K562 (cell line): Measurements from ENCODE around the gene ELOVL1. TPM values are rescaled to one million over a fixed set of nuclear protein-coding genes. Genes with fewer than 3 reads are reported as not detected.

ENCODE experiments used
- CBX1 ChIP-seq: sonication (generic); IDR thresholded peaks from 2 replicates; pipeline ENCODE4 v1.6.1; 2016; ENCODE audit warnings: antibody characterized with exemption, low read depth, mild to moderate bottlenecking
- CBX3 ChIP-seq, 2 experiments: IDR thresholded peaks; 1 replicate in 1 of 2; 2 replicates in 1 of 2; pipeline ENCODE4 v1.6.1; 2012; ENCODE audit warnings: inconsistent platforms in 2 of 2, low read length in 2 of 2, borderline replicate concordance in 1 of 2, control low read depth in 1 of 2
- FOSL1 ChIP-seq: fragments of 200-800 bp; sonication (Bioruptor generic); conservative IDR thresholded peaks from 2 replicates; pipeline ENCODE4 v1.6.1; 2016; ENCODE audit warnings: missing genetic modification characterization, missing compliant biosample characterization
- FOXJ3 ChIP-seq: sonication (generic); formaldehyde crosslinking; IDR thresholded peaks from 2 replicates; pipeline ENCODE4 v1.4.0; 2020; ENCODE audit warnings: mild to moderate bottlenecking, missing genetic modification reagents
- JUND ChIP-seq, 2 experiments: IDR thresholded peaks; 2 replicates in 1 of 2; 3 replicates in 1 of 2; pipeline ENCODE4 v1.6.1; 2011; ENCODE audit warnings: borderline replicate concordance in 2 of 2, low read depth in 2 of 2, low read length in 2 of 2, improper control_type of control experiment in 1 of 2, missing biosample characterization in 1 of 2, missing genetic modification characterization in 1 of 2, missing genetic modification reagents in 1 of 2
- KAT2B ChIP-seq: IDR thresholded peaks from one replicate; pipeline ENCODE4 v1.6.1; 2012; ENCODE audit warnings: low read depth, mild to moderate bottlenecking, control low read depth, inconsistent platforms, low read length, moderate library complexity
- MYC ChIP-seq, 2 experiments: fragments of 250-450 bp in 1 of 2; sonication (Bioruptor Pico) in 1 of 2; IDR thresholded peaks; 2 replicates each; pipeline versions ENCODE4 v1.5.1 to v1.6.1; 2012 to 2021; ENCODE audit warnings: low read depth in 2 of 2, borderline replicate concordance in 1 of 2, improper control_type of control experiment in 1 of 2, low read length in 1 of 2, mild to moderate bottlenecking in 1 of 2, moderate library complexity in 1 of 2
- NFE2L1 ChIP-seq: fragments of 450-650 bp; IDR thresholded peaks from 2 replicates; pipeline ENCODE4 v1.6.1; 2016; ENCODE audit warnings: missing genetic modification characterization, low read depth, mild to moderate bottlenecking, missing compliant biosample characterization, moderate library complexity, borderline replicate concordance
- RAD21 ChIP-seq, 2 experiments: fragments of 250-450 bp in 1 of 2; fragments of 450-650 bp in 1 of 2; sonication (Bioruptor Pico) in 1 of 2; formaldehyde crosslinking in 1 of 2; IDR thresholded peaks in 1 of 2; conservative IDR thresholded peaks in 1 of 2; 2 replicates each; pipeline versions ENCODE4 v1.4.0 to v1.8.0; 2020 to 2022; ENCODE audit warnings: mild to moderate bottlenecking in 2 of 2, moderate library complexity in 1 of 2
- RFX1 ChIP-seq: fragments of 450-650 bp; IDR thresholded peaks from 2 replicates; pipeline ENCODE4 v1.6.1; 2016; ENCODE audit warnings: mild to moderate bottlenecking, moderate library complexity
- SRF ChIP-seq, 2 experiments: fragments of 250-450, 450-650 bp in 1 of 2; sonication (Bioruptor Pico) in 1 of 2; sonication (generic) in 1 of 2; formaldehyde crosslinking; IDR thresholded peaks; 2 replicates each; pipeline versions ENCODE4 v1.5.0 to v1.5.1; 2020 to 2022; ENCODE audit warnings: mild to moderate bottlenecking in 1 of 2, missing genetic modification reagents in 1 of 2
- STAT5A ChIP-seq: IDR thresholded peaks from 2 replicates; pipeline ENCODE4 v1.6.1; 2012; ENCODE audit warnings: low read length, inconsistent platforms, borderline replicate concordance
- TARDBP ChIP-seq: fragments of 450-650 bp; IDR thresholded peaks from 2 replicates; pipeline ENCODE4 v1.6.1; 2016
- TRIM24 ChIP-seq, 2 experiments: fragments of 450-650 bp; IDR thresholded peaks; 2 replicates each; pipeline ENCODE4 v1.6.1; 2016
- ZNF217 ChIP-seq: sonication (generic); formaldehyde crosslinking; IDR thresholded peaks from 2 replicates; pipeline ENCODE4 v1.8.0; 2022; ENCODE audit warnings: mild to moderate bottlenecking, missing genetic modification reagents
- ZNF23 ChIP-seq: fragments of 250-450 bp; sonication (Bioruptor Pico); IDR thresholded peaks from 2 replicates; pipeline ENCODE4 v1.4.0; 2020; ENCODE audit warnings: mild to moderate bottlenecking
- ZNF717 ChIP-seq: fragments of 250-450 bp; sonication (Bioruptor Pico); IDR thresholded peaks from 2 replicates; pipeline ENCODE4 v1.5.0; 2021
- ZNF830 ChIP-seq: fragments of 250-450 bp; sonication (Bioruptor Pico); IDR thresholded peaks from 2 replicates; pipeline ENCODE4 v1.5.0; 2021; ENCODE audit warnings: mild to moderate bottlenecking
- ZSCAN29 ChIP-seq: fragments of 450-650 bp; IDR thresholded peaks from 2 replicates; pipeline ENCODE4 v1.6.1; 2017
- polyA plus RNA-seq, 8 experiments: library from polyadenylated mRNA; depleted of rRNA in 4 of 8; stranded (reverse) in 5 of 8; unstranded in 3 of 8; fragments of >200 nt; fragmentation: Nextera tagmentation in 2 of 8; fragmentation: Illumina TruSeq in 1 of 8; extraction: Ambion mirVana in 2 of 8; extraction: Trizol in 1 of 8; gene quantifications; 2 replicates each; pipeline versions ENCODE4 v1.2.1 to v1.2.3, GENCODE V29; 2011 to 2014; ENCODE audit warnings: inconsistent platforms in 1 of 8, missing spikeins in 1 of 8
- total RNA-seq, 7 experiments: library from RNA; depleted of rRNA in 6 of 7; stranded (reverse); fragments of >200 nt in 6 of 7; fragmentation: Illumina TruSeq in 2 of 7; extraction: Trizol in 2 of 7; gene quantifications; 2 replicates each; pipeline versions ENCODE4 v1.2.1 to v1.2.3, GENCODE V29; 2011 to 2021; ENCODE audit warnings: low replicate concordance in 1 of 7
- TF ChIP-seq, protein P1 (sequence below): fragments of 450-650 bp; IDR thresholded peaks from one replicate; pipeline ENCODE4 v1.6.1; 2018; ENCODE audit warnings: mild to moderate bottlenecking, moderate library complexity; ENCODE audit not compliant: partially characterized antibody
- TF ChIP-seq, protein P2 (sequence below): sonication (generic); formaldehyde crosslinking; IDR thresholded peaks from 2 replicates; pipeline ENCODE4 v1.8.1; 2023; ENCODE audit warnings: mild to moderate bottlenecking, missing genetic modification reagents, moderate library complexity

ELOVL1 gene
- total and polyA plus RNA-seq, 9 of the 15 experiments (the other 6 are each of a cell fraction or from before 2014, with no cell fraction given): 51.0 to 157 (median 70.3) TPM

DNA sequence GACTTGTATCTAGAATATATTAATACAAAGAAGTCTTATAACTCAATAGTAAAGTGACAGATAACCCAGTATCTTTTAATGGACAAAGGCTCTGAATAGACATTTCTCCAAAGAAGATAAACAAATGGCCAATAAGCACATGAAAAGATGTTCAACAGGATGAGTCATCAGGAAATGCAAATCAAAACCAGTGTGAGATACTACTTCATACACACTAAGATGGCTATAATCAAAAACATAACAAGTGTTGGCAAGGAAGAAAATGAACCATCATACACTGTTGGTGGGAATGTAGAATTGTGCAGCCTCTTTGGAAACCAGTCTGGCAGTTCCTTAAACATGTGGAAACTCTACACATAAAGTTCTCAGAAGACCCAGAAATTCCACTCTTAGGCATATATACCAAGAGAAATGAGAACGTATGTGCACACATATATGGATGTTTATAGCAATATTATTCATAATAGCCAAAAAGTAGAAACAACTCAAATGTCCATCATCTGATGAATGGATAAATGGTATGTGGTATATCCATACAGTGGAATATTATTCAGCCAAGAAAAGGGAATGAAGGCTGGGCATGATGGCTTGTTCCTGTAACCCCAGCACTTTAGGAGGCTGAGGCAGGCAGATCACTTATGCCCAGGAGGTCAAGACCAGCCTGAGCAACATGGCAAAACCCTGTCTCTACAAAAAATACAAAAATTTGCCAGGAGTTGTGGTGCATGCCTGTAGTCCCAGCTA lies 40.1 kb downstream of the ELOVL1 start (continued):
- no peak for TF ChIP-seq RAD21 (CRISPR knock-in tag; conservative IDR thresholded peaks at IDR 0.05 in 1 of 2, IDR thresholded peaks at IDR 0.05 in 1 of 2)
- TF ChIP-seq KAT2B: no peak
- peak; percentile 44; the same call in 1 of the 2 replicates for TF ChIP-seq FOSL1 (tag)
- no peak for TF ChIP-seq ZNF830
- TF ChIP-seq RFX1: no peak
- no peak for TF ChIP-seq STAT5A
- TF ChIP-seq CBX1: peak; percentile 43; the same call in 1 of the 2 replicates
- TF ChIP-seq, protein P1, sequence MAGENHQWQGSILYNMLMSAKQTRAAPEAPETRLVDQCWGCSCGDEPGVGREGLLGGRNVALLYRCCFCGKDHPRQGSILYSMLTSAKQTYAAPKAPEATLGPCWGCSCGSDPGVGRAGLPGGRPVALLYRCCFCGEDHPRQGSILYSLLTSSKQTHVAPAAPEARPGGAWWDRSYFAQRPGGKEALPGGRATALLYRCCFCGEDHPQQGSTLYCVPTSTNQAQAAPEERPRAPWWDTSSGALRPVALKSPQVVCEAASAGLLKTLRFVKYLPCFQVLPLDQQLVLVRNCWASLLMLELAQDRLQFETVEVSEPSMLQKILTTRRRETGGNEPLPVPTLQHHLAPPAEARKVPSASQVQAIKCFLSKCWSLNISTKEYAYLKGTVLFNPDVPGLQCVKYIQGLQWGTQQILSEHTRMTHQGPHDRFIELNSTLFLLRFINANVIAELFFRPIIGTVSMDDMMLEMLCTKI: no peak
- TF ChIP-seq ZNF23 (CRISPR knock-in tag): no peak
- TF ChIP-seq, protein P2, sequence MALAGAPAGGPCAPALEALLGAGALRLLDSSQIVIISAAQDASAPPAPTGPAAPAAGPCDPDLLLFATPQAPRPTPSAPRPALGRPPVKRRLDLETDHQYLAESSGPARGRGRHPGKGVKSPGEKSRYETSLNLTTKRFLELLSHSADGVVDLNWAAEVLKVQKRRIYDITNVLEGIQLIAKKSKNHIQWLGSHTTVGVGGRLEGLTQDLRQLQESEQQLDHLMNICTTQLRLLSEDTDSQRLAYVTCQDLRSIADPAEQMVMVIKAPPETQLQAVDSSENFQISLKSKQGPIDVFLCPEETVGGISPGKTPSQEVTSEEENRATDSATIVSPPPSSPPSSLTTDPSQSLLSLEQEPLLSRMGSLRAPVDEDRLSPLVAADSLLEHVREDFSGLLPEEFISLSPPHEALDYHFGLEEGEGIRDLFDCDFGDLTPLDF (CRISPR knock-in tag): no peak
- TF ChIP-seq CBX3 (IDR thresholded peaks at IDR 0.05; ENCODE audit: borderline replicate concordance in 1 of 2, low read length in 2 of 2): peak in 1 of 2 experiments; percentile 97; a peak in 2 of 3 replicates
- TF ChIP-seq MYC (IDR thresholded peaks at IDR 0.05; ENCODE audit: low read depth, low read length): no peak
- TF ChIP-seq MYC (CRISPR knock-in tag; IDR thresholded peaks at IDR 0.05; ENCODE audit: borderline replicate concordance, low read depth): no peak
- no peak for TF ChIP-seq ZNF717 (CRISPR knock-in tag)
- no peak for TF ChIP-seq SRF (CRISPR knock-in tag; IDR thresholded peaks at IDR 0.05)
- TF ChIP-seq ZNF217 (CRISPR knock-in tag): no peak
- no peak for TF ChIP-seq NFE2L1 (tag)
- no peak for TF ChIP-seq FOXJ3 (CRISPR knock-in tag)
- TF ChIP-seq TARDBP: no peak
- TF ChIP-seq JUND (IDR thresholded peaks at IDR 0.05; ENCODE audit: borderline replicate concordance, low read depth, low read length): 0 out of 2 replicates have a peak, but pooled peaks have one; percentile 16
- no peak; the same call in 2 of the 3 replicates for TF ChIP-seq JUND (tag; IDR thresholded peaks at IDR 0.05; ENCODE audit: borderline replicate concordance, low read depth, low read length)
- TF ChIP-seq ZSCAN29: no peak
- no peak for TF ChIP-seq TRIM24 (IDR thresholded peaks at IDR 0.05)
